NCI-H82 treated with DMSO at 0.1 percent for 48 hours (cell line): ENCODE measurements around the gene ZNF649.
A peak's percentile ranks its signal among the peaks of the same experiment; 100 is the strongest.
"Not testable (repeated sequence)": the region's sequence is repeated elsewhere in the genome, so short reads cannot be mapped to it uniquely, and the experiment has no call there.

Experiments
- DNase-seq: peaks from one replicate; lab custom pipeline; 2025; ENCODE audit not compliant: unreplicated experiment; lab: John Stamatoyannopoulos, UW

The ZNF649 gene

GRCh38 chr19:51904331-51905165 lies at the start of gene ZNF649:
Gene ZNF649, minus strand, starts transcription at chr19:51905017. Its CDS starts 4,910 bp downstream, at chr19:51900107.
- DNase-seq: peak; percentile 55

GRCh38 chr19:51948975-51949374 lies 44.2 kb upstream of the ZNF649 start:
- no peak for DNase-seq

GRCh38 chr19:51946602-51947001 lies 41.8 kb upstream of the ZNF649 start:
- no peak for DNase-seq

- no peak for DNase-seq
These were observed 40.2 kb upstream of the ZNF649 start for GRCh38 chr19:51944798-51945552.

- no peak for DNase-seq
These were observed 34.1 kb upstream of the ZNF649 start for GRCh38 chr19:51938936-51939335.

GRCh38 chr19:51931921-51932320 lies 27.1 kb upstream of the ZNF649 start:
- no peak for DNase-seq

- no peak for DNase-seq
These were observed 23.0 kb upstream of the ZNF649 start for GRCh38 chr19:51927859-51928258.

- DNase-seq: peak; percentile 84
These were observed 22.2 kb upstream of the ZNF649 start, which contains the start of gene ZNF613 for GRCh38 chr19:51926784-51927741. Gene ZNF613, plus strand, starts transcription at chr19:51927472. Its CDS starts 8,749 bp downstream, at chr19:51936221.

GRCh38 chr19:51926426-51926783 lies 21.6 kb upstream of the ZNF649 start:
- no peak for DNase-seq

- DNase-seq: no peak
These were observed 17.1 kb upstream of the ZNF649 start for GRCh38 chr19:51921949-51922348.

GRCh38 chr19:51919606-51920005 lies 14.8 kb upstream of the ZNF649 start:
- no peak for DNase-seq

- no peak for DNase-seq
These were observed 11.3 kb upstream of the ZNF649 start for GRCh38 chr19:51916167-51916566.

GRCh38 chr19:51915324-51915867 lies 10.6 kb upstream of the ZNF649 start:
- no peak for DNase-seq

- not testable (repeated sequence) for DNase-seq
These were observed 3.2 kb upstream of the ZNF649 start for GRCh38 chr19:51907981-51908380.

- DNase-seq: not testable (repeated sequence)
These were observed 1.3 kb upstream of the ZNF649 start for GRCh38 chr19:51906108-51906507.

- DNase-seq: not testable (repeated sequence)
These were observed 822 bp upstream of the ZNF649 start for GRCh38 chr19:51905639-51906038.

- no peak for DNase-seq
These were observed 389 bp upstream of the ZNF649 start for GRCh38 chr19:51905206-51905605.

- DNase-seq: no peak
These were observed 1.6 kb downstream of the ZNF649 start for GRCh38 chr19:51903192-51903591.

GRCh38 chr19:51901860-51902259 lies 3.0 kb downstream of the ZNF649 start:
- no peak for DNase-seq

GRCh38 chr19:51891193-51891747 lies 13.5 kb downstream of the ZNF649 start:
- no peak for DNase-seq
